HFF-Myc (cell line): ENCODE results near the gene SLC1A3.
A peak's percentile ranks its signal among the peaks of the same experiment; 100 is the strongest.

Source experiments
- DNase-seq: peaks from one replicate; pipeline ENCODE4 v3.0.0-alpha.2; 2011; ENCODE audit warnings: low read depth; ENCODE audit errors: extremely low read depth
- H3K4me3 ChIP-seq: replicated peaks from 2 replicates; pipeline ENCODE4 v1.5.1; 2011; ENCODE audit warnings: low read depth, mild to moderate bottlenecking, control low read depth, low read length
- CTCF ChIP-seq: IDR thresholded peaks from 2 replicates; pipeline ENCODE4 v1.5.1; 2012; ENCODE audit warnings: mild to moderate bottlenecking, low read depth, low read length, control low read depth; ENCODE audit errors: missing control alignments

SLC1A3 gene

GRCh38 chr5:36607838-36608783 lies 1.7 kb downstream of the SLC1A3 start:
- H3K4me3 ChIP-seq, result peak overlapping the region; percentile 67
- no peak for DNase-seq
- no peak for TF ChIP-seq CTCF

- no peak for TF ChIP-seq CTCF
- DNase-seq, result no peak
- no peak overlapping the region for H3K4me3 ChIP-seq
Observed at GRCh38 chr5:36610621-36611020, 4.2 kb downstream of the SLC1A3 start.

GRCh38 chr5:36611520-36612274 lies 5.3 kb downstream of the SLC1A3 start:
- no peak for DNase-seq
- no peak overlapping the region for H3K4me3 ChIP-seq
- no peak for TF ChIP-seq CTCF

- DNase-seq, result no peak
- no peak for TF ChIP-seq CTCF
- no peak overlapping the region for H3K4me3 ChIP-seq
Observed at GRCh38 chr5:36613241-36613640, 6.8 kb downstream of the SLC1A3 start.

GRCh38 chr5:36613771-36614656 lies 7.6 kb downstream of the SLC1A3 start:
- no peak for TF ChIP-seq CTCF
- DNase-seq, result no peak
- no peak overlapping the region for H3K4me3 ChIP-seq

- no peak overlapping the region for H3K4me3 ChIP-seq
- no peak for DNase-seq
- no peak for TF ChIP-seq CTCF
Observed at GRCh38 chr5:36614657-36615308, 8.4 kb downstream of the SLC1A3 start.
